Naive thymus-derived CD4-positive, alpha-beta T cell (primary cell): ENCODE measurements around the gene M1AP. TPM values are rescaled to one million over a fixed set of nuclear protein-coding genes. Genes with fewer than 3 reads are reported as not detected.

Experiments
- ATAC-seq: fragments of 150-1000 bp; cut with Tn5 transposase; 2 replicates; pipeline ENCODE4 v1.10.0; 2021; ENCODE audit warnings: mild to moderate bottlenecking, moderate library complexity
- CTCF ChIA-PET: fragments of 350-600 bp; sonication (Branson Sonifier 250); formaldehyde crosslinking; loops from one replicate; lab custom pipeline; 2021; ENCODE audit warnings: antibody characterized with exemption; lab: Charles Lee
- POLR2A ChIA-PET: fragments of 350-600 bp; sonication (Branson Sonifier 250); formaldehyde crosslinking; loops from one replicate; lab custom pipeline; 2021; ENCODE audit warnings: antibody characterized with exemption, inconsistent platforms; lab: Charles Lee
- DNase-seq, 9 donors: peaks; one replicate each; pipeline versions ENCODE4 v3.0.0 to v3.0.0-alpha.2; 2020 to 2022; ENCODE audit warnings: mixed read lengths in 1 of 9
- H3K27ac ChIP-seq: one replicate; pipeline ENCODE4 v1.7.0; 2013; ENCODE audit warnings: mild to moderate bottlenecking, low read depth, low read length, moderate library complexity
- H3K27me3 ChIP-seq, 2 donors: one replicate each; pipeline ENCODE4 v1.7.0; 2013; ENCODE audit warnings: low read length in 2 of 2, mild to moderate bottlenecking in 2 of 2, moderate library complexity in 2 of 2; ENCODE audit not compliant: control insufficient read depth in 2 of 2, insufficient read depth in 2 of 2
- H3K36me3 ChIP-seq, 3 experiments: 1 replicate in 2 of 3; 2 replicates in 1 of 3; pipeline ENCODE4 v1.7.0; 2013; ENCODE audit warnings: low read length in 3 of 3, mild to moderate bottlenecking in 3 of 3, moderate library complexity in 1 of 3; ENCODE audit not compliant: insufficient read depth in 3 of 3, control insufficient read depth in 2 of 3
- H3K4me1 ChIP-seq, 2 donors: one replicate each; pipeline ENCODE4 v1.7.0; 2013; ENCODE audit warnings: low read length in 2 of 2, mild to moderate bottlenecking in 2 of 2, moderate library complexity in 1 of 2; ENCODE audit not compliant: control insufficient read depth in 2 of 2, insufficient read depth in 2 of 2
- H3K4me3 ChIP-seq: 2 replicates; pipeline ENCODE4 v1.7.0; 2013; ENCODE audit warnings: mild to moderate bottlenecking, low read length
- H3K9me3 ChIP-seq, 3 experiments: 1 replicate in 2 of 3; 2 replicates in 1 of 3; pipeline ENCODE4 v1.7.0; 2013; ENCODE audit warnings: low read length in 3 of 3; ENCODE audit not compliant: control insufficient read depth in 2 of 3
- H3K27ac Mint-ChIP-seq, 9 donors: one replicate each; pipeline ENCODE4 v1.8.0; 2020 to 2022; ENCODE audit warnings: mixed read lengths in 9 of 9, mild to moderate bottlenecking in 8 of 9, moderate library complexity in 5 of 9, inconsistent platforms in 2 of 9
- H3K27me3 Mint-ChIP-seq, 5 donors: one replicate each; pipeline ENCODE4 v1.8.0; 2021 to 2022; ENCODE audit warnings: mixed read lengths in 5 of 5, mild to moderate bottlenecking in 1 of 5
- H3K36me3 Mint-ChIP-seq, 5 donors: one replicate each; pipeline ENCODE4 v1.8.0; 2020 to 2022; ENCODE audit warnings: mixed read lengths in 5 of 5, mild to moderate bottlenecking in 3 of 5, inconsistent platforms in 1 of 5
- H3K4me1 Mint-ChIP-seq, 7 donors: one replicate each; pipeline ENCODE4 v1.8.0; 2020 to 2022; ENCODE audit warnings: mixed read lengths in 7 of 7, mild to moderate bottlenecking in 3 of 7, inconsistent platforms in 1 of 7
- H3K4me3 Mint-ChIP-seq, 10 donors: one replicate each; pipeline ENCODE4 v1.8.0; 2020 to 2022; ENCODE audit warnings: mild to moderate bottlenecking in 10 of 10, mixed read lengths in 10 of 10, moderate library complexity in 6 of 10, inconsistent platforms in 2 of 10
- H3K9me3 Mint-ChIP-seq, 11 donors: one replicate each; pipeline ENCODE4 v1.8.0; 2020 to 2022; ENCODE audit warnings: mixed read lengths in 11 of 11, mild to moderate bottlenecking in 4 of 11, inconsistent platforms in 1 of 11, moderate library complexity in 1 of 11
- intact Hi-C, 2 donors: fragments of 100-400 bp; cut with micrococcal nuclease; formaldehyde crosslinking; loops; one replicate each; pipeline ENCODE4 v1.15.1; 2023
- polyA plus RNA-seq, 2 donors: library from polyadenylated mRNA; unstranded; fragments of 300-500 nt; fragmentation: Illumina TruSeq; gene quantifications; one replicate each; pipeline ENCODE4 v1.2.3, GENCODE V29; 2021
- total RNA-seq, 6 experiments: library from RNA in 5 of 6; stranded (reverse) in 5 of 6; gene quantifications; 1 replicate in 5 of 6; 2 replicates in 1 of 6; pipeline ENCODE4 v1.2.3 and lab custom pipeline; 2021 to 2026

The M1AP gene
- total and polyA plus RNA-seq, 7 experiments from 2014 or later: 0.39 TPM; not detected in 6

DNA sequence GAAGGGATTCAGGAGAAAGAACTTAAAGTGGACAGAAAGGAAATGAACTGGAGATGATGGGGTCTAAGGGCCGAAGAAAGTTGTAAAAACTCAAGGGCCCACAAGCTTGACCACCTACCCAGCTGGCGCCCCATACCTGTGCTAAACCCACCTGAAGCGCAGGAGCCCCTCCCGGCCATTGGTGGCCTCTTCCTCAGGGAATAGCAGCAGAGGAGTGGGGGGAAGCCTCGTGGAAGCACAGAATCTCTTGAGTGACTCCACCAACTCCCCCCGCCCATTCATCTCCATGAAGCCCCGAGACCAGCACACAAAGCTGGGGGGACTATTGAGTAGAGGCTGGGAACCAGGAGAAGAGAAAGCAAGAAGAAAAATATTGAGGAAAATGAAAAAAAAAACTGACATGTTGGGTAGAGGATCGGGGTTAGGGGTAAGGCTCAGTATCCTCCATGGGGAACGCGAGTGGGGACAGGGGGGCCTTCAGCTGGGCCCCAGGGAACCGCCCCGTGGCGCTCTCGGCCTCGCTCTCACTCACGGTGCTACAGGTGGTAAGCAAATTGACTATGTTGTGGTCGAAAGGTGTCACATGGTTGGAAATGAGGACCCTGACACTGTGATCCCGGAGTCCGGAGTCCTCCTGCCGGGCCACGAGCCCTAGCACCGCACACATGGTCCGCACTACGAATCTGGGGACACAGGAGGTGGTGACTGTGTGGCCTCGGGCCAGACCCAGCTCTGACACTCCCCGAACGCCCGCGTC lies 119.4 kb downstream of the M1AP start:
- H3K27ac ChIP-seq: peak overlapping the region; percentile 85
- H3K36me3 ChIP-seq: peaks cover 0 to 47% (median 6%) of the 10 kb centered on the region in 3 experiments
- H3K4me3 Mint-ChIP-seq: peak overlapping the region; percentile 91 to 98 (median 94)
- H3K4me3 ChIP-seq: peak overlapping the region; percentile 94
- ChIA-PET POLR2A (interaction anchor here (0.8 to 4.2 kb wide), 15 partner anchors 10 to 700 kb away, joined by 3 to 28 read pairs (median 4); partner anchors contain the start of genes CCDC142, PCGF1, STAMBP and TLX2), CTCF (interaction anchor here (0.7 to 2.6 kb wide), 4 partner anchors 19 to 323 kb away, joined by 3 to 19 read pairs (median 4); partner anchors contain the start of genes CCDC142 and TTC31)
- H3K9me3 Mint-ChIP-seq: no peaks in the 10 kb centered on the region
- intact Hi-C loops: loop anchor here (1.0 to 5.0 kb wide), 17 partner anchors 12 to 791 kb away; partner anchors contain the start of genes C2orf81 (in 2 of the 2), DOK1 (in 2 of the 2), MOB1A (in 2 of the 2) and MRPL53 (in 2 of the 2)
- peaks cover 11 to 25% of the 10 kb centered on the region in 2 donors for H3K4me1 ChIP-seq
- no peaks in the 10 kb centered on the region for H3K27me3 ChIP-seq
- no peaks in the 10 kb centered on the region for H3K27me3 Mint-ChIP-seq
- H3K27ac Mint-ChIP-seq: peak overlapping the region; percentile 88 to 97 (median 93)
- H3K9me3 ChIP-seq: no peaks in the 10 kb centered on the region
- H3K4me1 Mint-ChIP-seq: peaks cover 25 to 50% (median 43%) of the 10 kb centered on the region in 7 donors
- peaks cover 8 to 37% (median 26%) of the 10 kb centered on the region in 5 donors for H3K36me3 Mint-ChIP-seq
- ATAC-seq: peak; percentile 3
- DNase-seq: peak in 2 of 9 donors; percentile 23 to 25

- H3K4me1 ChIP-seq: peaks cover 11 to 25% of the 10 kb centered on the region in 2 donors
- intact Hi-C loops: loop anchor here (2.0 to 5.0 kb wide), 4 partner anchors 45 to 600 kb away; partner anchors contain the start of genes CCDC142 (in 1 of the 2), DGUOK (in 1 of the 2), INO80B (in 1 of the 2) and MTHFD2 (in 1 of the 2)
- Mint-ChIP-seq H3K27me3 (no peaks in the 10 kb centered on the region), H3K36me3 (peaks cover 8 to 37% (median 26%) of the 10 kb centered on the region in 5 donors), H3K4me3 (peak overlapping the region; percentile 91 to 98 (median 94)), H3K9me3 (no peaks in the 10 kb centered on the region), H3K4me1 (peaks cover 25 to 50% (median 43%) of the 10 kb centered on the region in 7 donors), H3K27ac (peak overlapping the region in 4 of 9 donors; percentile 76 to 93 (median 90))
- H3K27ac ChIP-seq: no peak overlapping the region
- no peaks in the 10 kb centered on the region for H3K27me3 ChIP-seq
- POLR2A ChIA-PET: interaction anchor here (0.9 to 1.4 kb wide), 4 partner anchors 19 to 27 kb away, joined by 3 to 5 read pairs (median 4); partner anchors contain the start of genes LOXL3 and PCGF1
- H3K4me3 ChIP-seq: no peak overlapping the region
- no peak for DNase-seq
- ATAC-seq: no peak
- CTCF ChIA-PET: interaction anchor here (2.3 kb wide), 1 partner anchor 45 kb away, joined by 6 read pairs; the partner anchor contains the start of genes CCDC142 and TTC31
- no peaks in the 10 kb centered on the region for H3K9me3 ChIP-seq
- H3K36me3 ChIP-seq: peaks cover 0 to 38% (median 6%) of the 10 kb centered on the region in 3 experiments
Observed at GRCh38 chr2:74527741-74528140, 120.4 kb downstream of the M1AP start.

- Mint-ChIP-seq H3K27ac (peak overlapping the region in 1 of 9 donors; percentile 28), H3K4me3 (peak overlapping the region in 5 of 10 donors; percentile 10 to 80 (median 30)), H3K36me3 (peaks cover 8 to 32% (median 21%) of the 10 kb centered on the region in 5 donors), H3K27me3 (peaks cover 0 to 5% (median 0%) of the 10 kb centered on the region in 5 donors), H3K9me3 (no peaks in the 10 kb centered on the region), H3K4me1 (peaks cover 16 to 42% (median 36%) of the 10 kb centered on the region in 7 donors)
- Histone ChIP-seq H3K4me1 (peaks cover 11 to 23% of the 10 kb centered on the region in 2 donors), H3K27me3 (no peaks in the 10 kb centered on the region), H3K27ac (no peak overlapping the region), H3K9me3 (no peaks in the 10 kb centered on the region), H3K36me3 (peaks cover 0 to 35% (median 6%) of the 10 kb centered on the region in 3 experiments), H3K4me3 (no peak overlapping the region)
- ChIA-PET CTCF (interaction anchor here (0.6 to 2.3 kb wide), 3 partner anchors 44 to 277 kb away, joined by 3 to 6 read pairs (median 3); partner anchors contain the start of genes CCDC142 and TTC31), POLR2A (interaction anchor here (0.7 to 2.0 kb wide), 11 partner anchors 9 to 789 kb away, joined by 3 to 9 read pairs (median 4); partner anchors contain the start of genes CCDC142, PCGF1, TLX2 and TPRKB)
- no peak for DNase-seq
- ATAC-seq: no peak
- intact Hi-C loops: loop anchor here in 1 of 2 donors (5.0 kb wide), 2 partner anchors 329 to 599 kb away; partner anchors contain the start of genes DGUOK and MTHFD2
Observed at GRCh38 chr2:74526649-74527230, 121.4 kb downstream of the M1AP start.

DNA sequence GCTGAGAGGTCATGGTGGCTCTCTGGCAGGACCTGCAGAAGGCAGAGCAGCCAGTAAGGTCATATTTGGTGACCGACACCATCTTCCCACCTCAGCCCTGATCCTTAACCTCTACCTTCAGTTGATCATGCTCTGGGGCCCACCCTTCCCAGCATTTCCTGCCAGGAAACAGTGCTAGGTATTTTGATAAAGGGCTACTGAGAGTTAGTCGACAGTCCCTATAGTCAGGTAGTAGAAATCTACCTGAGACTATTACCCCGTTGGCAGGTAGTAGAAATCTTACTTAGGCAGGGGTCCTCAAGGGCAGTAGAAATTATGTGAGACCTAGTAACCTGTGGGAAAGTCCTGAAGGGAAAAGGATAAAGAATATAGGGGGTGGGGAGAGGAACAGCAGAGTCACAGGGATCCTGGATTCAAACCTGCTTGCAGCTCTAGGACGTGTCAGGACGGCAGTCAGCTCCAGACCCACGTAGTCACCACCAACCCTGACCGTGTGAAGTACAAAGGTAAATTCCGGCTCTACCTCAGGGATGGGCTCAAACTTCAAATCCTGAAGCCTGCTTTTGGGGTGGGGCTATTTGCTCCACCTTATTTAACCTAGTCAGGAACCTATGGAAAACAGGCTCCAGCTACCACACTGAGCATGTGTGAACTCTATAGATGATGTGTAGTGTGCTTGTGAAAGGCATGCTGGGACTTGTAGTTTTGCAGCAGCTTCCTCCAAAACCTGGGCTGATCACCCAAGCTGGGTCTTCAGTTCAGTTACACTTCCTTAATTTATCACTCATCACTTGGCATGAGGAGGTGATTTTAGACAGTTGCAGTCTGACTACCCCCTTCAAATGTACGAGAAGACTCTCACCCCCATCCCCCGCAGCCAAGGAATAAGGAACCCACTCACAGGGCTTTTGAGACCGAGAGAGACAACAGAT lies 122.1 kb downstream of the M1AP start, which contains the start of gene DQX1:
DQX1 (minus strand) TSS at position 515 of the 932 bp plus-strand sequence; CDS start at position 13, 502 bp downstream.
- H3K4me1 Mint-ChIP-seq: peaks cover 16 to 35% (median 32%) of the 10 kb centered on the region in 7 donors
- Histone ChIP-seq H3K27me3 (no peaks in the 10 kb centered on the region), H3K9me3 (no peaks in the 10 kb centered on the region), H3K36me3 (peaks cover 0 to 35% (median 6%) of the 10 kb centered on the region in 3 experiments), H3K4me1 (peaks cover 4 to 15% of the 10 kb centered on the region in 2 donors), H3K4me3 (no peak within 1 kb of the TSS), H3K27ac (no peak within 1 kb of the TSS)
- peaks cover 8 to 30% (median 21%) of the 10 kb centered on the region in 5 donors for H3K36me3 Mint-ChIP-seq
- POLR2A ChIA-PET: interaction anchor here (0.6 to 2.0 kb wide), 9 partner anchors 8 to 789 kb away, joined by 3 to 9 read pairs (median 4); partner anchors contain the start of genes TLX2, TPRKB and WBP1
- CTCF ChIA-PET: interaction anchor here (0.6 to 2.3 kb wide), 4 partner anchors 17 to 276 kb away, joined by 3 to 6 read pairs (median 3); partner anchors contain the start of genes CCDC142 and TTC31
- DNase-seq (peak in 3 of 9 donors; percentile 33 to 42 (median 41)), ATAC-seq (no peak)
- intact Hi-C loops: loop anchor here in 1 of 2 donors (5.0 kb wide), 2 partner anchors 329 to 599 kb away; partner anchors contain the start of genes DGUOK and MTHFD2
- no peaks in the 10 kb centered on the region for H3K9me3 Mint-ChIP-seq
- peaks cover 3 to 9% (median 3%) of the 10 kb centered on the region in 5 donors for H3K27me3 Mint-ChIP-seq
- peak within 1 kb of the TSS in 3 of 9 donors; percentile 28 to 46 (median 43) for H3K27ac Mint-ChIP-seq
- H3K4me3 Mint-ChIP-seq: peak within 1 kb of the TSS in 6 of 10 donors; percentile 10 to 94 (median 32)
